PC-9 (cell line): ENCODE data around the gene CRB3.

Source experiments
- CTCF ChIP-seq: fragments of 200-600 bp; sonication (generic); conservative IDR thresholded peaks from 2 replicates; pipeline ENCODE4 v1.6.1; 2017; ENCODE audit warnings: mixed run types, antibody characterized with exemption, mild to moderate bottlenecking, moderate library complexity
- EZH2 ChIP-seq: fragments of 200-600 bp; sonication (generic); IDR thresholded peaks from 2 replicates; pipeline ENCODE4 v1.8.0; 2017; ENCODE audit warnings: antibody characterized with exemption, low read depth

GRCh38 chr19:6478815-6479214 lies 14.7 kb downstream of the CRB3 start:
- TF ChIP-seq EZH2 (no peak), CTCF (no peak)
